Liver (tissue), 9 donors: ENCODE measurements around the gene LBHD1. TPM values are rescaled to one million over a fixed set of nuclear protein-coding genes. Genes with fewer than 3 reads are reported as not detected.

Experiments
- DNase-seq: peaks from one replicate; pipeline ENCODE4 v3.0.0-alpha.2; 2017; ENCODE audit warnings: low spot score
- H3K27ac ChIP-seq, 2 donors: one replicate each; pipeline ENCODE4 v1.7.0; 2013; ENCODE audit warnings: inconsistent platforms in 2 of 2, low read length in 2 of 2, control low read depth in 1 of 2, low read depth in 1 of 2, mild to moderate bottlenecking in 1 of 2
- H3K27me3 ChIP-seq, 4 donors: one replicate each; pipeline versions ENCODE4 v1.6.1 to v1.7.0; 2013; ENCODE audit warnings: low read length in 3 of 4, inconsistent platforms in 1 of 4, mild to moderate bottlenecking in 1 of 4, moderate library complexity in 1 of 4; ENCODE audit not compliant: control insufficient read depth in 4 of 4, insufficient read depth in 4 of 4
- H3K36me3 ChIP-seq, 4 donors: one replicate each; pipeline versions ENCODE4 v1.6.1 to v1.7.0; 2013; ENCODE audit warnings: low read length in 3 of 4, mild to moderate bottlenecking in 3 of 4, low read depth in 1 of 4, moderate library complexity in 1 of 4; ENCODE audit not compliant: control insufficient read depth in 4 of 4, insufficient read depth in 3 of 4
- H3K4me1 ChIP-seq, 4 donors: one replicate each; pipeline versions ENCODE4 v1.6.1 to v1.7.0; 2013; ENCODE audit warnings: low read length in 3 of 4, mild to moderate bottlenecking in 3 of 4, moderate library complexity in 1 of 4; ENCODE audit not compliant: control insufficient read depth in 4 of 4, insufficient read depth in 4 of 4
- H3K4me3 ChIP-seq, 3 donors: one replicate each; pipeline versions ENCODE4 v1.6.1 to v1.7.0; 2013; ENCODE audit warnings: low read length in 3 of 3, control low read depth in 1 of 3, low read depth in 1 of 3, mild to moderate bottlenecking in 1 of 3
- H3K9ac ChIP-seq, 2 donors: one replicate each; pipeline ENCODE4 v1.7.0; 2013; ENCODE audit warnings: low read length in 2 of 2, mild to moderate bottlenecking in 2 of 2, moderate library complexity in 2 of 2, control low read depth in 1 of 2, low read depth in 1 of 2
- H3K9me3 ChIP-seq, 4 donors: one replicate each; pipeline versions ENCODE4 v1.6.1 to v1.7.0; 2013; ENCODE audit warnings: low read length in 3 of 4; ENCODE audit not compliant: control insufficient read depth in 4 of 4
- ATF3 ChIP-seq: IDR thresholded peaks from 2 replicates; pipeline ENCODE4 v1.6.1; 2016; ENCODE audit warnings: antibody characterized with exemption
- EGR1 ChIP-seq, 2 donors: IDR thresholded peaks; 2 replicates each; pipeline ENCODE4 v1.6.1; 2016 to 2018; ENCODE audit warnings: antibody characterized with exemption in 2 of 2, low read depth in 2 of 2
- FOXA1 ChIP-seq: IDR thresholded peaks from 2 replicates; pipeline ENCODE4 v1.6.1; 2016; ENCODE audit warnings: antibody characterized with exemption
- FOXA2 ChIP-seq: IDR thresholded peaks from 2 replicates; pipeline ENCODE4 v1.6.1; 2016; ENCODE audit warnings: antibody characterized with exemption
- GABPA ChIP-seq, 2 donors: IDR thresholded peaks in 1 of 2; conservative IDR thresholded peaks in 1 of 2; 2 replicates each; pipeline ENCODE4 v1.6.1; 2016; ENCODE audit warnings: antibody characterized with exemption in 2 of 2, mild to moderate bottlenecking in 1 of 2, moderate library complexity in 1 of 2
- HNF4A ChIP-seq, 2 donors: conservative IDR thresholded peaks; 2 replicates each; pipeline ENCODE4 v1.6.1; 2016; ENCODE audit warnings: antibody characterized with exemption in 2 of 2, mild to moderate bottlenecking in 2 of 2
- HNF4G ChIP-seq: IDR thresholded peaks from 2 replicates; pipeline ENCODE4 v1.6.1; 2016; ENCODE audit warnings: antibody characterized with exemption
- JUND ChIP-seq, 2 donors: IDR thresholded peaks; 2 replicates each; pipeline ENCODE4 v1.6.1; 2016; ENCODE audit warnings: antibody characterized with exemption in 2 of 2
- MAX ChIP-seq: IDR thresholded peaks from 2 replicates; pipeline ENCODE4 v1.6.1; 2016; ENCODE audit warnings: antibody characterized with exemption
- NR2F2 ChIP-seq: IDR thresholded peaks from 2 replicates; pipeline ENCODE4 v1.6.1; 2016; ENCODE audit warnings: antibody characterized with exemption
- RAD21 ChIP-seq, 2 donors: IDR thresholded peaks; 2 replicates each; pipeline ENCODE4 v1.6.1; 2016; ENCODE audit warnings: antibody characterized with exemption in 2 of 2, mild to moderate bottlenecking in 2 of 2
- RXRA ChIP-seq, 2 donors: IDR thresholded peaks; 2 replicates each; pipeline ENCODE4 v1.6.1; 2017 to 2018; ENCODE audit warnings: antibody characterized with exemption in 2 of 2, mild to moderate bottlenecking in 1 of 2
- SP1 ChIP-seq: IDR thresholded peaks from 2 replicates; pipeline ENCODE4 v1.6.1; 2018; ENCODE audit warnings: antibody characterized with exemption, mild to moderate bottlenecking
- TAF1 ChIP-seq: conservative IDR thresholded peaks from 2 replicates; pipeline ENCODE4 v1.6.1; 2016; ENCODE audit warnings: antibody characterized with exemption, mild to moderate bottlenecking
- YY1 ChIP-seq: IDR thresholded peaks from 2 replicates; pipeline ENCODE4 v1.6.1; 2016; ENCODE audit warnings: antibody characterized with exemption, mild to moderate bottlenecking
- ZBTB33 ChIP-seq: IDR thresholded peaks from 2 replicates; pipeline ENCODE4 v1.6.1; 2016; ENCODE audit warnings: antibody characterized with exemption
- WGBS: extraction: QIAGEN DNeasy Blood & Tissue Kit; methylation state at CpG from one replicate; pipeline ENCODE4 v1.1.7; 2013; 5-methylcytosine and 5-hydroxymethylcytosine counted together
- polyA plus RNA-seq, 2 donors: library from polyadenylated mRNA; stranded (reverse) in 1 of 2; unstranded in 1 of 2; fragments of 200-250 nt in 1 of 2; fragments of >200 nt in 1 of 2; fragmentation: Nextera tagmentation in 1 of 2; extraction: Ambion mirVana in 1 of 2; gene quantifications; one replicate each; pipeline versions ENCODE4 v1.2.1 to v1.2.3, GENCODE V29; 2013 to 2015
- total RNA-seq, 2 donors: library from RNA; depleted of rRNA; stranded (reverse); fragments of >200 nt; gene quantifications; one replicate each; pipeline ENCODE4 v1.2.3, GENCODE V29; 2014
- TF ChIP-seq, protein P1 (sequence below): IDR thresholded peaks from 2 replicates; pipeline ENCODE4 v1.6.1; 2016; ENCODE audit warnings: antibody characterized with exemption, mild to moderate bottlenecking
- TF ChIP-seq, protein P2 (sequence below): fragments of 150-350 bp; IDR thresholded peaks from 2 replicates; pipeline ENCODE4 v1.5.1; 2017; ENCODE audit warnings: improper control_type of control experiment, low read depth, low read length; ENCODE audit not compliant: missing input control
- donor health status: healthy.
- donor health status: healthy.
- donor health status: healthy.
- donor health status: healthy.
- donor health status: healthy.

The LBHD1 gene
- total and polyA plus RNA-seq, 4 donors, result 1.6 to 4.4 (median 3.4) TPM

- Histone ChIP-seq H3K27me3 (no peaks in the 10 kb centered on the region), H3K9me3 (no peaks in the 10 kb centered on the region), H3K4me1 (peaks cover 11 to 34% (median 25%) of the 10 kb centered on the region in 4 donors), H3K36me3 (peaks cover 3 to 10% (median 6%) of the 10 kb centered on the region in 4 donors), H3K27ac (peak within 1 kb of the TSS; percentile 85 to 89), H3K4me3 (peak within 1 kb of the TSS; percentile 82 to 98 (median 97)), H3K9ac (peak within 1 kb of the TSS; percentile 68 to 96)
- DNase-seq, result peak; percentile 98
- WGBS, result under 1% methylated on average over 47 of the region's 47 CpGs
- TF ChIP-seq NR2F2 (peak; percentile 28), MAX (peak; percentile 22), TAF1 (peak; percentile 98), EGR1 (IDR thresholded peaks at IDR 0.05; ENCODE audit: low read depth in 2 of 2) (peak in 1 of 2 donors; percentile 30), ZBTB33 (peak; percentile 76), GABPA (IDR thresholded peaks at IDR 0.05 in 1 of 2, conservative IDR thresholded peaks at IDR 0.05 in 1 of 2) (peak; percentile 60 to 87), HNF4G (no peak), RAD21 (IDR thresholded peaks at IDR 0.05) (peak in 1 of 2 donors; percentile 23), FOXA1 (peak; percentile 68), SP1 (peak; percentile 81), ATF3 (peak; percentile 47), FOXA2 (no peak), RXRA (IDR thresholded peaks at IDR 0.05) (no peak), JUND (IDR thresholded peaks at IDR 0.05) (peak in 1 of 2 donors; percentile 34), HNF4A (conservative IDR thresholded peaks at IDR 0.05) (peak in 1 of 2 donors; percentile 23), YY1 (peak; percentile 86)
- TF ChIP-seq, protein P1, sequence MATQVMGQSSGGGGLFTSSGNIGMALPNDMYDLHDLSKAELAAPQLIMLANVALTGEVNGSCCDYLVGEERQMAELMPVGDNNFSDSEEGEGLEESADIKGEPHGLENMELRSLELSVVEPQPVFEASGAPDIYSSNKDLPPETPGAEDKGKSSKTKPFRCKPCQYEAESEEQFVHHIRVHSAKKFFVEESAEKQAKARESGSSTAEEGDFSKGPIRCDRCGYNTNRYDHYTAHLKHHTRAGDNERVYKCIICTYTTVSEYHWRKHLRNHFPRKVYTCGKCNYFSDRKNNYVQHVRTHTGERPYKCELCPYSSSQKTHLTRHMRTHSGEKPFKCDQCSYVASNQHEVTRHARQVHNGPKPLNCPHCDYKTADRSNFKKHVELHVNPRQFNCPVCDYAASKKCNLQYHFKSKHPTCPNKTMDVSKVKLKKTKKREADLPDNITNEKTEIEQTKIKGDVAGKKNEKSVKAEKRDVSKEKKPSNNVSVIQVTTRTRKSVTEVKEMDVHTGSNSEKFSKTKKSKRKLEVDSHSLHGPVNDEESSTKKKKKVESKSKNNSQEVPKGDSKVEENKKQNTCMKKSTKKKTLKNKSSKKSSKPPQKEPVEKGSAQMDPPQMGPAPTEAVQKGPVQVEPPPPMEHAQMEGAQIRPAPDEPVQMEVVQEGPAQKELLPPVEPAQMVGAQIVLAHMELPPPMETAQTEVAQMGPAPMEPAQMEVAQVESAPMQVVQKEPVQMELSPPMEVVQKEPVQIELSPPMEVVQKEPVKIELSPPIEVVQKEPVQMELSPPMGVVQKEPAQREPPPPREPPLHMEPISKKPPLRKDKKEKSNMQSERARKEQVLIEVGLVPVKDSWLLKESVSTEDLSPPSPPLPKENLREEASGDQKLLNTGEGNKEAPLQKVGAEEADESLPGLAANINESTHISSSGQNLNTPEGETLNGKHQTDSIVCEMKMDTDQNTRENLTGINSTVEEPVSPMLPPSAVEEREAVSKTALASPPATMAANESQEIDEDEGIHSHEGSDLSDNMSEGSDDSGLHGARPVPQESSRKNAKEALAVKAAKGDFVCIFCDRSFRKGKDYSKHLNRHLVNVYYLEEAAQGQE, result peak; percentile 96
- TF ChIP-seq, protein P2, sequence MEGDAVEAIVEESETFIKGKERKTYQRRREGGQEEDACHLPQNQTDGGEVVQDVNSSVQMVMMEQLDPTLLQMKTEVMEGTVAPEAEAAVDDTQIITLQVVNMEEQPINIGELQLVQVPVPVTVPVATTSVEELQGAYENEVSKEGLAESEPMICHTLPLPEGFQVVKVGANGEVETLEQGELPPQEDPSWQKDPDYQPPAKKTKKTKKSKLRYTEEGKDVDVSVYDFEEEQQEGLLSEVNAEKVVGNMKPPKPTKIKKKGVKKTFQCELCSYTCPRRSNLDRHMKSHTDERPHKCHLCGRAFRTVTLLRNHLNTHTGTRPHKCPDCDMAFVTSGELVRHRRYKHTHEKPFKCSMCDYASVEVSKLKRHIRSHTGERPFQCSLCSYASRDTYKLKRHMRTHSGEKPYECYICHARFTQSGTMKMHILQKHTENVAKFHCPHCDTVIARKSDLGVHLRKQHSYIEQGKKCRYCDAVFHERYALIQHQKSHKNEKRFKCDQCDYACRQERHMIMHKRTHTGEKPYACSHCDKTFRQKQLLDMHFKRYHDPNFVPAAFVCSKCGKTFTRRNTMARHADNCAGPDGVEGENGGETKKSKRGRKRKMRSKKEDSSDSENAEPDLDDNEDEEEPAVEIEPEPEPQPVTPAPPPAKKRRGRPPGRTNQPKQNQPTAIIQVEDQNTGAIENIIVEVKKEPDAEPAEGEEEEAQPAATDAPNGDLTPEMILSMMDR, result no peak
Observed at GRCh38 chr11:62665075-62665598, 6.9 kb downstream of the LBHD1 start, which contains the start of the genes C11orf98 and CSKMT. Gene C11orf98 (minus strand): TSS chr11:62665210. CDS start chr11:62665169, 41 bp downstream. Gene CSKMT (plus strand): TSS chr11:62665312. CDS start chr11:62665880, 568 bp downstream.
